Measurements from ENCODE around the gene JADE2. TPM values are rescaled to one million over a fixed set of nuclear protein-coding genes. Genes with fewer than 3 reads are reported as not detected.
A peak's percentile ranks its signal among the peaks of the same experiment; 100 is the strongest.
"Not testable (repeated sequence)": the region's sequence is repeated elsewhere in the genome, so short reads cannot be mapped to it uniquely, and the experiment has no call there.

JADE2 gene
- total RNA-seq, 1 donor, result 74.1 TPM

DNA sequence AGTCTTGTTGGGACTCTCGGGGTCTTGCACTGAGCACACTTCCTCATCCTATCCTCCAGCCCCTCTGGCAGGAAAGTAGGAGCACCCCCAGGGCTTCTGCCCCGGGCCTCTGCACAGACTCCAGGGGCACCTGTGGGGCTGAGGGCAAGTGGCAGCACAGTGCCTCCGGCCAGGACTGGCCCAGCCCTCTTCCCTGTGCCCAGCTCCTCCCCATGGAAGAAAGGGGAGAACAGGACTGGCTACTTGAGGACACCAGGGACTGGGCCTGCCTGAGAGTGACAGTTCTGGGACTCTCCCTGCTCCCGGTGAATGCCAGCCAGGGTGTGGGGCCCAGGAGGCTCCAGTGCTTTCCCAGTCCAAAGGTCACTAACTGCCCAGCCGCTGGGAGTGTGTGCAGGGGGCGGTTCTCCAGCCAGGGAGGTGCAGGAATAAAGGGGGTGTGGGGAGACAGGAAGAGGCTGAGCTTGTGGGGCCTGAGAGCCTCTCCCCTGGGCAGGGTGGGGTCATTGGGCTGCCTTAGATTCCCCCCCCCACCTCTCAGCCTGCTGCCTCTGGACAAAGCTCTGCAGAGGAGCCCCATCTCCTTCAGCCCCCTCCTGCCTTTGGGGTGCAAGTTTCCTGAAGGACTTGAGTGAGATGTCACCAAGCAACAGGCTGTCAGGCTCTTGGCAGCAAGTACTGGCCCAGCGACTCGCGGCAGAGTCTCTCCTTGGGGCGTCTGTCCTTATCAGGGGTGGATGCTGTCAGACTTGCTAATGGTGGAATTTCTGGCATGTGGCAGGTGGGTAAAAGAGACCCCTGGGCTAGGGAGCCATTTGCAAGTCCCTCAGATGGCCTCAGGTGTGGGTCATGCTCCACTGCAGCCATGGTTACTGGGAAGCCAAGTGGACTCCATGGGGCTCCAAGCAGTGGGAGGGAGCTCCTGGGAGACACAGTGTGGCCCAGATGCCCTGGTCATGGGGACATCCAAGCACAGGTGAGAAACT, 19.1 kb upstream of the JADE2 start:
- DNase-seq (ENCODE audit: low read depth in 2 of 3, low spot score in 2 of 3), result no peak

DNA sequence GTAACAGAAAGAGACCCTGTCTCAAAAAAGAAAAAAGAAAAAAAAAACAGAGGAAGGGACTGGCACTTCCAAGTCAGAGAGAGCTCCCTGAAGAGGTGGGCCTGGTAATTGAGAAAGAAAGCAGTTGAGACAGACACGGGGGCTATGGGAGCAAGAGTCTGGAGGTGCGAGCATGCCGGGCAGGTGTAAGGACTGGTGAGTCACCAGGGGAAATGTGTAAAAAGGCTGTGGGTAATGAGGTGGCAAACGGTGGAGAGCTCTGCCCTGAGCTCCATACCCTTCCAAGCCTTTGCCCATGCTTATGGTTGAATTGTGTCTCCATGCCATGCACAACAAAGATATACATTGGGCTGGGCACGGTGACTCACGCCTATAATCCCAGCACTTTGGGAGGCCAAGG, 18.0 kb upstream of the JADE2 start:
- DNase-seq (ENCODE audit: low read depth in 2 of 3, low spot score in 2 of 3), result no peak

DNA sequence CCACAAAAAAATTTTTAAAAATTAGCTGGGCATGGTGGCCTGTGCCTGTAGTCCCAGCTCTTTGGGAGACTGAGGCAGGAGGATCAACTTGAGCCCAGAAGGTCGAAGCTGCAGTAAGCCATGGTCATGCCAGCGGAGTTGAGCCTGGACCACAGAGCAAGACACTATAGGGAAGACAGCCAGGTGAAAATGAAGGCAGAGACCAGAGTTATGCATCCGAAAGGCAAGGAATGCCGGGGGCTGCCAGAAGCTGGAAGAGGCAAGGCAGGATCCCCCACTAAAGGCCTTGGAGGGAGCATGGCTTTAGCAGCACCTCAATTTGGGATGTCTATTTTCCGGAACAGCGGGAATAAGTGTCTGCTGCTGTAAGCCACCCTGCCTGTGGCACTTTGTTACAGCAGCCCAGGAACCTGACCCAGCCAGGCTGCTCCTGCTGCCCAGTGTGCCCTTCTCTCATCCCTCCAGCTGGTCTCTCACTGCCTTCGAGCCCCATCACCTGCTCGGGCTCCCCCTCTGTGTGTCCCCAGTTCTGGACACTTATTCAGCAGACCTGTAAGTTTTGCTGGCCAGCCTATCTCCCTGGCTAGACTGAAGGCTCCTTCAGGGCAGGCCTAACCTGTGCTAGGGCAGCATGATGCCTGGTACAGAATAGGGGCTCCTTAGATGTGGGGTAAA, 16.8 kb upstream of the JADE2 start:
- DNase-seq (ENCODE audit: low read depth in 2 of 3, low spot score in 2 of 3), result no peak

DNA sequence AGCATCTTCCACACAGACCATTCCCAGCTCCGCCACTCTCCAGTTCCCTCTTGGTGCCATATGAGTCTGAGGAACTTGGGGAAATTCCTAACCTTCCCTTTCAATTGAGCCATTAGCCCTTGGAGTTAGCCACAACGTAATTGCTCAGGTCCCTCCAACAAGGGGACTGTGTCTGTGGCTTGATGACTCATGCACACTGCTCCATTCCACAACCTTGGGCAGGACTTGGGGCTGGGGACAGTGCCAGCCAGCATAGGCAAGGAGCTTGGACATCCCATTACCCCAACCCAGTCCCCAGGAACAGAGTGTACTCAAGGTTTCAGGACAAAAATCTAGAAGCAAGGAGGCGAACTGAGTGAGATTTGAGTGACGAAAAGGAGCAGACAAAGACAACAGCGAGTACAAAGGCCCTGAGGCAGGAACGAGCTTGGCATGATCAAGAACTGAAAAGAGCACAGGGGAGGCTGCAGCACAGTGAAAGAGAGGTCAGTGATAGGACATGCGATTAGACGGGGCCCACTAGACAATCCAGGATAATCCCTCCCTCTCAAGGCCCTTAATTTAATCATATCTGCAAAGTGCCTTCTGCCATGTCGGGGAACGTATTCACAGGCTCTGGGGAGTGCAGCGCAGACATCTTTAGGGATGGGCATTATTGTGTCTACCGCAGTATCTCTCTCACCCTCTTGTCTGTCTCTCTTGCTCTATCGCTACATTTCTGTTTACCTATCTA, 16.0 kb upstream of the JADE2 start:
- no peak for DNase-seq (ENCODE audit: low read depth in 2 of 3, low spot score in 2 of 3)

DNA sequence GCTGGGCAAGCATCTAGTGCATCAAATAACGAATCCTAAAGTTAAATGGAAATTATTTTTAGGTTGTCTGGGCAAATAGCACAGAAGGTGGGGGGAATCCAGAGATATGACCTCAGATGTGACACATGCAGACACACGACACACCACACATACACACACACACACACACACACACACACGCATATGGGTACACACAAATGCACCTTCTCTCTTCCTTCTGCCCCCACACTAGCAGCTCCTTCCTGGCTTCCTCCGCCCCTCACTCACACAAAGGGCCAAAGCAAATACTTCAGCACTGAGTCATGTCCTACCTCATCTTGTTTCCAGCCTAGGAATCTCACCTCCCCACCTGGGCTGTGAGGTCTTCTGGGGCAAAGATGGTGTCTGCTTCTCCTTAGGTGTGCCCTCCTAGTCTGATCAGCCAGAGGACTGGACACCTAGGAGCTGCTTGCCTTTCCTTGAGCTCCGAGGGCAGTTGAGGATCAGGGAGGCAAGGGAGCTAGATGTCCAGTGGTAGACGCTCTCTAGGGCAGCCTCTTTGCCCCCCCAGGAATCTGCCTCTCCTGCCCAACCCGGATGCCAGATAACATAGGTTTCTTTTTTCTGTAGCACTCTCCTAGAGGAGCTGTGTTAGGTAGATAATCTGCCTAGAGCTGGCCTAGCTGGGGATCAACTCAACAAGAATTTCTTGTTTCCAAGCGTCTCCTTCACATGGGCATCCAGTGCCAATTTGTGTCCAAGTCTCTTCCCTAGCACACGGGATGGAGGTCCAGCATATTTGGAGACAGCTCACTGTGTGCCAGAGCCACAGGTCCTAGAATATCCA, 14.3 kb upstream of the JADE2 start:
- DNase-seq (ENCODE audit: low read depth in 2 of 3, low spot score in 2 of 3), result peak in 2 of 3 donors; percentile 38 to 41

DNA sequence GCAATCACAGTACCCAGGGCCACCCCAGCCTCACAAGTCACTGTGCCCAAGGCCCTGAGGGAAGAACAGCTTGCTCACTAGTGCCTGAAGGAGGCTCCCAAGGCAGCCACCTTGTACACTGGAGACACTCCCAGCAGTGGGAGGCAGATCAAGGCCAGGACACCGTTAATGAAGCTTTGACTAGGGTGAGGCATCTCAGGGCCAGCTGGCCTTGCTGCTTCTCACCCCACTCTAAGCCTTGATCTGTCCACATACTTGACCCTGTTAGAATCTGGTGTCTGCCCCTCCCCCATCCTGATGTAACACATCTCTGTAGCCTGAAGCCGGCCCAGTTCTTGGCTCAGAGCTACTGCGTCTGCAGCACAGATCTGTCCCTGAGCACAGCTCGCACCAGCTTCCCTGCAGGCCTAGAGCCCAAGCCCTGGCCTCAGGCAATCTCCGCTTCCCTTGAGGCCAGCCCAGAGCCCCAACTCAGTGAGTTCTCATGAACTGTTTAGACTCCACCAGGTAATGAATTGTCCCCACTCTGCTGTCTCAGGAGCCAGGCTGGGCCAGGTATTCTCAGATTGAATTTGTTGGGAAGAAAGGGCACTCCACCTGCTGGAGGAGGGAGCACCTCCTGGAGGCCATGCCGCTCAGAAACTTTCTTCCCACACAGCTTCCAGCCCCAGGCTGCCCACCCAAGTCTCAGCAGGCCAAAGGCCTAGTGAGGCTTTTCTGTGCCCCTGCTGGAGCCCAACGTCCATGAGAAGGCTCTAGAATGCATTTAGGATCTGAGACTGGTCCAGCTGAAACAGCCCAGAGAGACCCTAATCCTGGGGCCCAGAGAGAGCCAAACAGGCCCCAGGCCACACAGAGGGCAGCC, 13.4 kb upstream of the JADE2 start:
- no peak for DNase-seq (ENCODE audit: low read depth in 2 of 3, low spot score in 2 of 3)

DNA sequence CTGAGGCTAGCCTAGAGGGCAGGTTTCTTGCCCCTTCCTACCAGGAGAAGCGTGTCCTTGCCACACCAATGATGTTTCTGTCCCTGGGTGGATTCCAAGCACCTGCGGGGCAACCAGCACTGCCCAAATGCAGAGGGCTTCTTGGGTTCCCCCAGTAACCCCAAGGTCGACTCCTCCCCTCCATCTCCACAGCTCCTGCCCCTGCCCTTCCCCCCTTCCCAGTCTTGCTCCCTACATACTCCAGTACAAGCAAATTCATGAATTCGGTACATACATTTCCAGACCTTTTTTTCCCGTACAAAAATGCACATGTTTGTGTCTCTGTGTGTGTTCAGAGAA, 12.8 kb upstream of the JADE2 start:
- DNase-seq (ENCODE audit: low read depth in 2 of 3, low spot score in 2 of 3), result no peak

DNA sequence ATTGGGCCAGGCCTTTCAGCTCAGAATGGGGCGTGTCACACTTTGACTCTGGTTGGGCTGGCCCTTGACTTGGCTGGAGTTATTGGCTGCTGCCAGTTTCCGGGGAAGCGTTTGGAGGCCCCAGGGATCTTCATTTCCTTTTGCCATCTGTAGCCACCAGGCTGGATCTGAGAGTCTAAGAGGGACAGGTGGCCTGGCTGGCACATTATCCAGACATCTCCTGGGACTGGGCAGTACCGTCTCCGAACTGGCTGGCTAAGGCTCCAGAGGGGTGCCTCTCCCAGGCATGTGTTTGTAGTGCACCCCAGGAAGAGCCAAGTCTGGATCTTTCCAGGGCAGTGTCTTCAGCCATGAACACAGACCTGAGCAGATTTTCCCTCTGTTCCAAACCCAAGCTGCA, 9.7 kb upstream of the JADE2 start:
- DNase-seq (ENCODE audit: low read depth in 2 of 3, low spot score in 2 of 3), result no peak

DNA sequence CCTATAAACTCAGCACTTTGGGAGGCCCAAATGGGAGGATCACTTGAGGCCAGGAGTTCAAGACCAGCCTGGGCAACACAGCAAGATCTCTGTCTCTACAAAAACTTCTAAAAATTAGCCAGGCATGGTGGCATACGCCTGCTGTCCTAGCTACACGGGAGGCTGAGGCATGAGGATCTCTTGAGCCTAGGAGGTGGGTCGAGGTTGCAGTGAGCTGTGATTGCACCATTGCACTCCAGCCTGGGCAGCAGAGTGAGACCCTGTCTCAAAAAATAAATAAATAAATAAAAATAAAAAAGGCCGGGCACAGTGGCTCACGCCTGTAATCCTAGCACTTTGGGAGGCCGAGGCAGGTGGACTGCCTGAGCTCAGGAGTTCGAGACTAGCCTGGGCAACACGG, 8.5 kb upstream of the JADE2 start:
- not testable (repeated sequence) for DNase-seq (ENCODE audit: low read depth in 2 of 3, low spot score in 2 of 3)

DNA sequence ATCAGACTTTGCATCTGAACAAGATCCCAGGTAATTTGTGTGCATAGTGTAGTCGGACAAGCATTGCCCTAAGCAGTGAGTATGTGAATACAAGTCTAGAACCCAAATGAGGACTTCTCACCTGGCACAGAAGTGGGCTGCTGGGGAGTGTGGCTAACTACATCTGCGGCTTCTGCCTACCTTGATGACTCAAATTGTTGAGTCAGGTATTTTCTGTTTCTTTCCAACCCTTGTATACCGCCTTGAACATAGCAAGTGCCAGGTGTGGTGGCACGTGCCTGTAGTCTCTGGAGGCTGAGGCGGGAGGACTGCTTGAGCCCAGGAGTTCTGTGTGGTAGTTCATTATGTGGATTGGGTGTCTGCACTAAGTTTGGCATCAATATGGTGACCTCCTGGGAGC, 7.9 kb upstream of the JADE2 start:
- no peak for DNase-seq (ENCODE audit: low read depth in 2 of 3, low spot score in 2 of 3)

DNA sequence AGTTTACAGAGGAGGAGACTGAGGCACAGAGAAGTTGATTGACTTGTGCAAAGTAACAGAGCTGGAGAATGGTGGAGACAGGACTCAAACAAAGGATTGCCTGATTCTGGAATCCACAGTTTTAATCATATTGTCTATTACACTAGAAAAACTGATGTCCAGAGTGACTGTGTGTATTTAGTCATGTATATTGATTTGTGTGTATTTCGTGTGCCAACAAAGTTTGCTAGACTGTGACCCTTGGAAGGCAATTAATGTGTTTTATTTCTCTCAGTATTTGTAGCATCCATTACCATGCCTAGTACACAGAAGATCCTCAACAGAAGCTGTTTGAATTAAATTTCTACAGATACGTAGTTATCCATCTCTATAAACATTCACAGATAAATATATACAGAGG, 5.5 kb upstream of the JADE2 start:
- no peak for DNase-seq (ENCODE audit: low read depth in 2 of 3, low spot score in 2 of 3)

DNA sequence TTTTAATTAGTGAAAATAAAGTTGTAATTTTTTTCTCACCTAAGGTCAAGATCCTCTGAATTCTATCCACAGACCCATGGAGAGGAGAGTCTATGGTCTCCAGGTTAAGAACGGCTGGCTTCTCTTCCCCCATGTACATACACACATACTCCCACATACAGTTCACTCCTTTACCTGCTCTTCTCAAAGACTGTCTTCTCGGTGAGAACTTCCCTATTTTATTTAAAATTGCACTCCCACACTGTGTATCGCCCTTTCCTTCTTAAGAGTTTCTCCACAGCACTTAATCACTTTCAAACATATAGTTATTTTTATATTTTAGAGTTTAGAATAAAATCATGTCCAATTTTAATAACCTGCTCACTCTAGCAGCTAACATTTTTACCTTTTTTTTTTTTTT, 3.6 kb upstream of the JADE2 start:
- no peak for DNase-seq (ENCODE audit: low read depth in 2 of 3, low spot score in 2 of 3)

DNA sequence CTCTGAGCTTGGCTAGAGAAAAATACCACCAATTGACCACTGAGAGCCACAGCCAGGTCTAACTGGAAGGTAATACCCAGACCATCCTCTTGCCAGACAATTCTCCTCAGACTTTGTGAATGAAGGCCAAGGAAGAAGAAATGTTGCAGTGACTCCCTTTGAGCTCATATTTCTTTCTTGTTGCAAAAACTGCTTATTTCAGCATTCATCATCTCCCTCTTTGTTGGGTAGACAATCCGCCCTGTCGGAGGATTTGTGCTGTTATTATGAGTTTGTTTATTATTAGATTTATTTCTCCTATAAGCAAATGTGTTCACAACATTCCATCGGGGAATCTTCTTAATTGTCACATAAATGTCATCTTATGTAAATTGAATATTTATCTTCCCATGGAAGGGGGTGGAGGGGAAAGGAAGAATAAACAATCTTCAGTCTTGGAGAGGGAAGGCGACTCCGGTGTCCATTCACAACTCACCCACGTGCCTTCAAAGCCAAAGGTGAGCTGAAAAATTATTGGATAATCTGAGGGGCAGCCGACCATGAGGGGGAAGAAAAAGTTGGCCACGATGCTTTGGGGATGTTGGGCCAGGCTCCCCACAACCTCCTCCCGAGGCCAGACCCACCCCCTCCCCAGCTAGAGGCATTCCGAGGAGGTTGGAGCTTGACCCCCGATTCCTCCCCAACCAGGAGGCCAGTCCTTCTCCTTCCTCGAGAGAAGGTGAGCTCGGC, 1.8 kb upstream of the JADE2 start:
- no peak for DNase-seq (ENCODE audit: low read depth in 2 of 3, low spot score in 2 of 3)

DNA sequence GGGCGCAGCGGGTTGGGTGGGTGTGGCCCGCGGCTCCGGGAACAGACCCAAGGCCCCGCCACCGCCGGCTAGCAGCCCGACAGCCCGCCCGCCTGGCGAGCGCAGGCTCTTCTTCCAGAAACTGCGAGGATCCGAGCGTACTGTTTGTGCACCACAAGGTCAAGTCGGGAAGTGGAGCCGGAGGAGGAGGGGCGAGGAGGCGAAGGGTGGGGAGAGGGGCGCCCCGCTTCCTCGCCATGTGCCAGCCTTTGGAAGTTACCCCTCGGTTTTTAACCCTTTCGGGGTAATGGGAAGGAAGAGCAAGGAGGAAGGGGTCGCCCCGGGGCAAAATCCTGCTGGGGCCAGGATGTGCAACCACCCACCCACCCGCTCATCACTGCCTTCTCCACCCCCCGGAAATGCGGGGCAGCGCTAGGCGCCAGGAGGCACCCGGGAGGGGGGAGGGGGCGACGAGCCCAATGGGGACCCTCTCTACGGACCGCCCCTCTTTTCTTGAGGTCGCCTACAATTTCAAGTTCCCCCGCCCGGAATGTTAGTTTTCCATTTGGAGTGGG, 1.1 kb upstream of the JADE2 start:
- peak; percentile 48 to 85 (median 77) for DNase-seq (ENCODE audit: low read depth in 2 of 3, low spot score in 2 of 3)

DNA sequence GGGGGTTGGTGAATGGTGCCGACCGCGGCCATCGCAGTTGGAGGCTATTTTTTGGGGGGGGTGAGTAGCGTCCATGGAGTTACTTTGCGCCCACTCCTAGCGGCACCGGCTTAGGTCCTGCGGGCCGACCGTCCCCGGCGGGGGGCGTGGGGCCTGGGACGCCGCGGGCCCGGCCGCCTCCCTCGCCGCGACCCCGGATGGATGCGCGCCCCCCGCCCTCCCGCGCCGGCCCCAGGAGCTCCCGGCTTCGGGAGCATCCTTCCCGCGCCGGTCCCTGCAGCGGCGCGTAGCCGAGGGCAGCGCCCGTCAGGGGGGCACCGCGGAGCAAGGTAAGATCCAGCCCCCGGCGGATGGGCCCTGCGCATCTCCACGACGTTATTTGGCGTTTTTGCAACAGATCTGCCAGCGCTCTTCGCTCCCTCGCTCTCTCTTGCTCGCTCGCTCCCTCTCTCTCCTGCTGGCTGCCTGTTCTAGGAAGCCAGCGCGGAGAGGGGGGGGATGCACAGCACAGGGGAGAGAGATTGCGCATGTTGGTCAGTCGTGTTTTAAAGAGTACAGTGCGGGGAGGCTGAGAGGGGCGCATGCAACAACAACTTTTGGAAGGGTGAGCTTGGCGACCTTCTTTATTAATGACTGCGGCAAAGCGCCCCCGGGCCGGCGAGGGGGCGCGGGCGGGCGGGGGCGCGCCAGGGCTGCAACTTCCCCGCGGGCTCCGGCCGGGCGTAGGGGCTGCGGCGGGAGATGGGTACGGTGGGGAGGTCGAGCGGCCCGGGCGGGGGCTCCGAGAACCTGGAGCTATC, 413 bp downstream of the JADE2 start:
- peak; percentile 47 to 81 (median 74) for DNase-seq (ENCODE audit: low read depth in 2 of 3, low spot score in 2 of 3)

DNA sequence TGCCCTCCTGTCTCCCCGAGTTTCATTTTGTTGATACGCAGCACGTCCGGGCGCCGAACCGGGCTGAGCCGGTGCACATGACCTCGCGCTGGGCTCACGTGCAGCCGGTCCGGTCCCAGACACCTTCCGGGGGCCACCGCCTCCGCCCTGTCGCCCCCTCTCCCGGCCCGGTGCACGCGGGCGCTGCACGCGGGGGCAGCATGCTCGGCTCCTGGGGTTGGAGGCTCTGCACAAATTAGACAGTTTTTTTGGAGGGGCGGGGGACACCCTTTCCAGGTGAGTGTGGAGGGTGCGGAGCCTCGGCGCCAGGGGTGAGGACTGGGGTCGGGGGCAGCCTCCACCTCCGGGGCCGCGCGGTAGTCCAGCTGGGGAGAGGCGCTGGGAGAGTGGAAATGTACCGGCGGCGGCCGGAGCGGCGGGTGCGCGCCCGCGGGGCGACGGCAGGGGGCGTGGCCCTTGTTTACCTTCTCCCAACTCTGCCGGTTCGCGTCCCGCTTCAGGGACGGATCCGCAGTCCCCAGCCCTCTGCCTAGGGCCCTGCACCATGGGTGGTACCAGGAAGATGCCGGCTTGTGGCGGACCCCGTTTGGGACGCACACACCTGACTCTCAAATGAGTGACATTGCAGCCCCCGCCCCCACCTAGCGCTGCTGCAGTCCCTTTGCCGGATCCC, 1.1 kb downstream of the JADE2 start:
- DNase-seq (ENCODE audit: low read depth in 2 of 3, low spot score in 2 of 3), result peak in 2 of 3 donors; percentile 70 to 80

Measured in hematopoietic multipotent progenitor cell (in vitro differentiated cells).